ENCODE results near the gene MYL10.

MYL10 gene

GRCh38 chr7:101595246-101595645 lies 33.9 kb downstream of the MYL10 start:
- no peak for DNase-seq

- DNase-seq = peak; percentile 8
Observed at GRCh38 chr7:101594790-101595189, 34.3 kb downstream of the MYL10 start.

- peak; percentile 33 for DNase-seq
Observed at GRCh38 chr7:101593556-101593955, 35.5 kb downstream of the MYL10 start.

- DNase-seq = no peak
Observed at GRCh38 chr7:101591504-101591903, 37.6 kb downstream of the MYL10 start.

GRCh38 chr7:101590663-101591435 lies 38.2 kb downstream of the MYL10 start:
- DNase-seq = peak; percentile 36

- DNase-seq = peak; percentile 30
Observed at GRCh38 chr7:101589976-101590662, 39.0 kb downstream of the MYL10 start.

- DNase-seq = peak; percentile 30
Observed at GRCh38 chr7:101589052-101589451, 40.0 kb downstream of the MYL10 start.

- DNase-seq = peak; percentile 46
Observed at GRCh38 chr7:101588131-101588935, 40.8 kb downstream of the MYL10 start.

- DNase-seq = peak; percentile 7
Observed at GRCh38 chr7:101586906-101587677, 42.0 kb downstream of the MYL10 start.

- peak; percentile 32 for DNase-seq
Observed at GRCh38 chr7:101586078-101586905, 42.8 kb downstream of the MYL10 start.

GRCh38 chr7:101582971-101583370 lies 46.1 kb downstream of the MYL10 start:
- DNase-seq = peak; percentile 7

- DNase-seq = peak; percentile 6
Observed at GRCh38 chr7:101581891-101582290, 47.2 kb downstream of the MYL10 start.

- peak; percentile 0 for DNase-seq
Observed at GRCh38 chr7:101580596-101580995, 48.5 kb downstream of the MYL10 start.

- DNase-seq = no peak
Observed at GRCh38 chr7:101578552-101578951, 50.5 kb downstream of the MYL10 start.

GRCh38 chr7:101576998-101577397 lies 52.1 kb downstream of the MYL10 start:
- DNase-seq = peak; percentile 3

- DNase-seq = no peak
Observed at GRCh38 chr7:101575721-101576120, 53.4 kb downstream of the MYL10 start.

- DNase-seq = no peak
Observed at GRCh38 chr7:101575168-101575567, 53.9 kb downstream of the MYL10 start.

GRCh38 chr7:101572156-101572555 lies 56.9 kb downstream of the MYL10 start:
- DNase-seq = no peak

- peak; percentile 28 for DNase-seq
Observed at GRCh38 chr7:101567230-101567629, 61.9 kb downstream of the MYL10 start.

GRCh38 chr7:101565601-101566209 lies 63.4 kb downstream of the MYL10 start:
- DNase-seq = peak; percentile 28

GRCh38 chr7:101564778-101565211 lies 64.3 kb downstream of the MYL10 start:
- no peak for DNase-seq

All from activated CD8-positive, alpha-beta memory T cell treated with anti-CD3 and anti-CD28 coated beads, Interleukin-2, amount 50 U/mL, for 48 hours (primary cell).